GM12874 (cell line): ENCODE results near the gene TRIM23.

Experiments used
- TF ChIP-seq, protein P1 (sequence below): IDR thresholded peaks from 2 replicates; pipeline ENCODE4 v1.5.1; 2011; ENCODE audit warnings: low read depth, mild to moderate bottlenecking, control low read depth, low read length, moderate library complexity; ENCODE audit not compliant: insufficient read depth

Gene TRIM23

DNA sequence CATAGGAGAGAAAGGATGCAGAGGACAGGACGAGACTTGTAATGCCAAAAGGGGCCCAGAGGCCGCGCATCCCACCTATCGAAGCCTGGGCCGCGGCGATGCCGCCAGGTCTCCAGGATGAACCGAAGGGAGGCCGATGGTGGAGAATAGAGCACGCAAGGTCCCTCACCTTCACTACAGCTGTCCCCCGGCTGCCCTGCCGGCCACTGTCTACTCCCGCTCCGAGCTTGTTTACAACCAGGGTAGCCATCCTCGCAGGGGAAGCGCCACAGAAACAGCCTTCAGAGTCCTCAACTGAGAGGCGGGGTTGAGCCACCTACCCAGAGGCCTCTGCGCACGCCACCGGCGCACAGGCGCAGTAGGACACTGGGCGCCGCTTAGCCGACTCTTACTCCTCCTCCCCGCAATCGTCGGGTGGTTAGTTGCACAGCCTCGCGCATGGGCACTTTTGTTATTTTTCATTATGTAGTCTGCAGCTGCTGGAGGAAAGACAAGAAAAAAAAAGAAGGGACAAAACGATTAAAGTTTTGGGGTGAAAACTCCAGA lies at the start of gene TRIM23:
TRIM23 (minus strand) TSS at position 309 of the 546 bp plus-strand sequence; CDS start at position 250, 59 bp downstream.
- TF ChIP-seq, protein P1, sequence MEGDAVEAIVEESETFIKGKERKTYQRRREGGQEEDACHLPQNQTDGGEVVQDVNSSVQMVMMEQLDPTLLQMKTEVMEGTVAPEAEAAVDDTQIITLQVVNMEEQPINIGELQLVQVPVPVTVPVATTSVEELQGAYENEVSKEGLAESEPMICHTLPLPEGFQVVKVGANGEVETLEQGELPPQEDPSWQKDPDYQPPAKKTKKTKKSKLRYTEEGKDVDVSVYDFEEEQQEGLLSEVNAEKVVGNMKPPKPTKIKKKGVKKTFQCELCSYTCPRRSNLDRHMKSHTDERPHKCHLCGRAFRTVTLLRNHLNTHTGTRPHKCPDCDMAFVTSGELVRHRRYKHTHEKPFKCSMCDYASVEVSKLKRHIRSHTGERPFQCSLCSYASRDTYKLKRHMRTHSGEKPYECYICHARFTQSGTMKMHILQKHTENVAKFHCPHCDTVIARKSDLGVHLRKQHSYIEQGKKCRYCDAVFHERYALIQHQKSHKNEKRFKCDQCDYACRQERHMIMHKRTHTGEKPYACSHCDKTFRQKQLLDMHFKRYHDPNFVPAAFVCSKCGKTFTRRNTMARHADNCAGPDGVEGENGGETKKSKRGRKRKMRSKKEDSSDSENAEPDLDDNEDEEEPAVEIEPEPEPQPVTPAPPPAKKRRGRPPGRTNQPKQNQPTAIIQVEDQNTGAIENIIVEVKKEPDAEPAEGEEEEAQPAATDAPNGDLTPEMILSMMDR = no peak

DNA sequence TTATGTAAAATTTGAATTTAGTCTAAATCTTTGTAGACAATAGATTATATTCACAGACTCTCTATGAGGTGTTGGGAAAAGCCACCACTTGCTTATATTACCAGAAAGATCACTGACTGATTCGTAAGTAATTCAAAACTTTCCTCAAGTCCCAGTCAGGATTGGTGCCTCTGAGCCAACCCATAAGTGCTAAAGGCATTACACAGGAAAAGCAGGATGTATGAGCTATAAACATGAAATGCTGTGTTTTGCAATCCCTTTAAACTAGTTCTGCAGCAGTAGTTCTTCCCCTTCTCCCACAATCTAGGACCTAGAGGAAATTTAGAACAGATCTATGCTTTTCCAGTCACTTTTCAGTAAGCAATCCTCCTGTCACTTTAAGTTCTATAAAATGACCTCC lies 48.7 kb upstream of the TRIM23 start:
- TF ChIP-seq, protein P1 = no peak

GRCh38 chr5:65668696-65669095 lies 44.6 kb upstream of the TRIM23 start:
- TF ChIP-seq, protein P1 = no peak

DNA sequence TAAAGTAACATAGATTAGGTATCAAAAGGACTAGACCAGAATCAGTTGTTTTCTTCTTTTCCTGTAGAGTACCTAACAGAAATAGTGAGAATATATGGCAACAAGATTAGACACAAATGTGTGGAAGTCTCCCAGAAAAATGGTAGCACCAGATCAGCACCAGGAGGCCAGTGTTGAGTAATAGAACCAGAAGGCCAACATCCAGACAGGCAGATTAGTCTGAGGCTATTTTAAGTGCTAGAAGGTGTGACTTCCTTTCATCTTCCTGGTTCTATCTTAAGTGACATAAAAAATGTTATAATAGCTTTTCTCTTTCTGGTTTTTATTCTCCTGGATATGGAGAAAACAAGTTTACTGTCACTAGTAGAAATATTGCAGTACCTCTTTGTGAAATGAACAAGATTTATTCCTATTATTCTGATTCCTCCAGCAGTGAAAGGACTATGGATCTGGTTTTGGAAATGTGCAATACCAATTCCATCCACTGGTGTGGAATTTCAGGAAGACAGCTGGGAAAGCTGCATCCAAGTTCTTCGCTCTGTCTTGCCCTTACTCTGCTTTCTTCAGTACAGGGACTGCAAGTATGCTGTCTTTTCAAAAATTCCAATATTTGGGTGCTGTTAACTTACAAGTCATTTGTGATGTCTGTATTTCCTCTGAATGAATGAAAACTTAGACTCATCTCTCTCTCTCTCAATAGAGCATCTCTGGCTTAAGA lies 39.8 kb upstream of the TRIM23 start:
- TF ChIP-seq, protein P1 = no peak

DNA sequence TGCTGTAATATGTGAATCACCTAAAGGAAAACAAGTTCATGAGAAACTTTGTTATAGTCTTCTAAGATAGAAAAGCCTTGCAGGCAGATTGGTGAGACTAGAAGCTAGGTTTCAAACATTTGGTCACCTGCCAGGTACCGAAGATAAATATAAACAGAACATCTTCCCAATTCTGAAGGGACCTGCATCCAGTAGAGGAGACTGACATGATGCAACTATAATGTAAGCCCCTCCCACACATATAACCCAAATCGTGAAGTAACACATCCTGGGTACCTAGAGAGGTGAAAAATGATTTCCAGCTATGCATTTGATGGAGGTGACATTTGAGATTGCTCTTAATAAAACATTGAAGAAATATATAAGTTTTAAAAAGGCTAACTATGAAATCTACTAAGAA lies 30.6 kb upstream of the TRIM23 start:
- TF ChIP-seq, protein P1 = no peak

- TF ChIP-seq, protein P1 = no peak
Measured at GRCh38 chr5:65651144-65651543, 27.0 kb upstream of the TRIM23 start.

GRCh38 chr5:65647941-65648340 lies 23.8 kb upstream of the TRIM23 start:
- TF ChIP-seq, protein P1 = no peak
